Activated T-cell treated with anti-CD3 and anti-CD28 coated beads, Interleukin-2, amount 50 U/mL, for 24 hours (primary cell): Measurements from ENCODE around the gene EIF4E.
"Not testable (repeated sequence)": the region's sequence is repeated elsewhere in the genome, so short reads cannot be mapped to it uniquely, and the experiment has no call there.

Source experiments
- DNase-seq: peaks from one replicate; pipeline ENCODE4 v3.0.0-alpha.2; 2020
- H3K27ac Mint-ChIP-seq: 2 replicates; pipeline ENCODE4 v1.8.0; 2020; ENCODE audit warnings: mild to moderate bottlenecking, mixed read lengths
- H3K27me3 Mint-ChIP-seq: 2 replicates; pipeline ENCODE4 v1.8.0; 2020; ENCODE audit warnings: mixed read lengths
- H3K36me3 Mint-ChIP-seq: 2 replicates; pipeline ENCODE4 v1.8.0; 2020; ENCODE audit warnings: low read depth, mixed read lengths
- H3K4me1 Mint-ChIP-seq: 2 replicates; pipeline ENCODE4 v1.8.0; 2020; ENCODE audit warnings: low read depth, mixed read lengths
- H3K4me3 Mint-ChIP-seq: 2 replicates; pipeline ENCODE4 v1.8.0; 2020; ENCODE audit warnings: mild to moderate bottlenecking, moderate library complexity, mixed read lengths
- H3K9me3 Mint-ChIP-seq: 2 replicates; pipeline ENCODE4 v1.8.0; 2020; ENCODE audit warnings: mixed read lengths

The EIF4E gene

GRCh38 chr4:98831036-98831435 lies 97.9 kb downstream of the EIF4E start:
- H3K4me3 Mint-ChIP-seq, H3K9me3 Mint-ChIP-seq, H3K36me3 Mint-ChIP-seq, H3K4me1 Mint-ChIP-seq, H3K27me3 Mint-ChIP-seq, H3K27ac Mint-ChIP-seq, DNase-seq: not testable (repeated sequence)
